Adrenal gland (tissue), 12 donors: ENCODE measurements around the gene GPC1. TPM values are rescaled to one million over a fixed set of nuclear protein-coding genes. Genes with fewer than 3 reads are reported as not detected.

ENCODE experiments used
- DNase-seq, 7 donors: peaks; one replicate each; pipeline ENCODE4 v3.0.0-alpha.2; 2019 to 2020
- H3K27ac ChIP-seq, 5 donors: fragments of 200-600 bp; sonication (generic) in 4 of 5; 1 replicate in 3 of 5; 2 replicates in 2 of 5; pipeline versions ENCODE4 v1.5.1 to v1.8.0; 2016 to 2020; ENCODE audit warnings: mild to moderate bottlenecking in 1 of 5
- H3K27me3 ChIP-seq: fragments of 200-600 bp; 2 replicates; pipeline ENCODE4 v1.8.0; 2021
- H3K36me3 ChIP-seq, 2 donors: fragments of 200-600 bp; replicated peaks in 1 of 2; 1 replicate in 1 of 2; 2 replicates in 1 of 2; pipeline versions ENCODE4 v1.5.1 to v1.8.0; 2018 to 2022
- H3K4me1 ChIP-seq, 2 donors: fragments of 200-600 bp; replicated peaks in 1 of 2; 1 replicate in 1 of 2; 2 replicates in 1 of 2; pipeline versions ENCODE4 v1.5.1 to v1.8.0; 2018 to 2021
- H3K4me3 ChIP-seq, 4 donors: fragments of 200-600 bp; sonication (generic) in 3 of 4; one replicate each; pipeline ENCODE4 v1.5.1; 2016 to 2018
- H3K9me3 ChIP-seq, 3 donors: fragments of 200-600 bp; sonication (generic) in 1 of 3; replicated peaks in 1 of 3; 1 replicate in 2 of 3; 2 replicates in 1 of 3; pipeline versions ENCODE4 v1.5.1 to v1.8.0; 2016 to 2021
- POLR2A ChIP-seq, 2 donors: fragments of 450-650 bp; IDR thresholded peaks; one replicate each; pipeline ENCODE4 v1.6.1; 2017; ENCODE audit warnings: antibody characterized with exemption in 2 of 2, mild to moderate bottlenecking in 2 of 2, moderate library complexity in 1 of 2
- WGBS, 4 donors: extraction: QIAGEN DNeasy Blood & Tissue Kit in 2 of 4; methylation state at CpG; one replicate each; pipeline versions ENCODE4 v1.1.5 to v1.1.7; 2013 to 2017; 5-methylcytosine and 5-hydroxymethylcytosine counted together
- intact Hi-C, 2 donors: fragments of 100-400 bp; cut with DNase I; formaldehyde crosslinking; loops; one replicate each; pipeline versions ENCODE4 v1.14.1 to v1.15.0; 2022 to 2023
- polyA plus RNA-seq, 3 donors: library from polyadenylated mRNA; stranded (reverse); fragments of 200-250 nt in 2 of 3; fragments of 350-450 nt in 1 of 3; fragmentation: Illumina TruSeq in 1 of 3; extraction: RNeasy Lipid Tissue Mini Kit (QIAGEN cat#74804) in 1 of 3; gene quantifications; one replicate each; pipeline ENCODE4 v1.2.3, GENCODE V29; 2013 to 2014
- total RNA-seq, 9 donors: library from RNA; depleted of rRNA in 4 of 9; stranded (reverse); fragments of >200 nt in 4 of 9; fragments of 120-200 nt in 1 of 9; fragmentation: NEBNext Ultra II Directional in 1 of 9; extraction: Animal tissue kit (Norgen Biotek cat#: 25700) in 1 of 9; gene quantifications; one replicate each; pipeline versions ENCODE4 v1.1.0 to v1.2.4, GENCODE V29; 2013 to 2023
- TF ChIP-seq, protein P1 (sequence below), 6 experiments: fragments of 450-650 bp in 4 of 6; fragments of 200-600 bp in 2 of 6; sonication (generic) in 1 of 6; IDR thresholded peaks; 1 replicate in 5 of 6; 2 replicates in 1 of 6; pipeline versions ENCODE4 v1.5.1 to v1.8.0; 2016 to 2021; ENCODE audit warnings: antibody characterized with exemption in 6 of 6, mild to moderate bottlenecking in 2 of 6, moderate library complexity in 1 of 6
- donor health status: healthy with polysubstance abuse.
- donor health status: Bipolar disorder and iron deficiency.
- donor health status: DM: yes; HTN: yes; CAD: no.
- donor health status: DM: no; HTN: no; CAD: no.
- donor health status: DM: no; HTN: no; CAD: no.
- donor health status: DM: yes; HTN: yes; CAD: no.

The GPC1 gene
- total and polyA plus RNA-seq, 12 donors: 11.8 to 202 (median 132) TPM

DNA sequence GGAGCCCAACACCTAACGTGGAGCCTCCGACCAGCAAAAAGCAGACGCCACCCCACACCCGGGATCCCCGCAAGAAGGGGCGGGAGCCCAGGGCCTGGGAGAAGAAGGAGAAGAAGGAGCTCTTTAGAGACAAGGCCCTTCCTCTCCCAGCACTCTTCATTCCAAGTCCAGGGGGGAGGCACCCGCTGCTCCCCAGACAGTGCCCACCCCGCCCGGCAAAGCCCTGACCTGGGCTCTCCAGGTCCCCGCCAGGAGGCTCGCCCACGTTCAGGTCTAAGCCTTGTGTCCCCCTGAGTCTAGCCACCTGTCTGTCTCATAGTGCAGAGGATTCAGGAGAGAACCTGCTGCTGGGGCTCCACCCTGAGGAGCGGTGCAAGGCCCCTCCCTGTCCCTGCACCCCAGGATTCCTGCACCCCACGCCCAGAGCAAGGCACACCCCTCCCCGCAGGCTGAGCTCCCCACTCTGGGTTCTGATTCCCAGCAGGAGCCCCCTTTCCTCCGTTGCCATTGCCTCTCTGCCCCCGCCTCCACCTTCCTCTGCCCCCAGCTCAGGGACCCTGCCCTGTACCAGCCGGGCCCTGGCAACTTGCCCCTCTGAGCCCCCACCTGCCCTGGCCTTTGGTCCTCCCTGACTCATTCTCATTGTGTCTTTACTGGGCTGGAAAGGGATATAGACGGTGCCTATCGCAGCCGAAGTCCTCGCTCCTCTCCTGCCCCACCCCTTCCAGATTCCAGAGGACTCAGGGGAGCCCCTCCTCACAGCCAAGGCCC is 33.5 kb upstream of the GPC1 start:
- WGBS, 4 donors: 75 to 84% (median 80%) methylated on average over 14 to 22 of the region's 22 CpGs
- peak in 2 of 7 donors; percentile 18 to 37 for DNase-seq
- intact Hi-C loops: no loop called here
- no peak for TF ChIP-seq POLR2A (IDR thresholded peaks at IDR 0.05)
- TF ChIP-seq, protein P1, sequence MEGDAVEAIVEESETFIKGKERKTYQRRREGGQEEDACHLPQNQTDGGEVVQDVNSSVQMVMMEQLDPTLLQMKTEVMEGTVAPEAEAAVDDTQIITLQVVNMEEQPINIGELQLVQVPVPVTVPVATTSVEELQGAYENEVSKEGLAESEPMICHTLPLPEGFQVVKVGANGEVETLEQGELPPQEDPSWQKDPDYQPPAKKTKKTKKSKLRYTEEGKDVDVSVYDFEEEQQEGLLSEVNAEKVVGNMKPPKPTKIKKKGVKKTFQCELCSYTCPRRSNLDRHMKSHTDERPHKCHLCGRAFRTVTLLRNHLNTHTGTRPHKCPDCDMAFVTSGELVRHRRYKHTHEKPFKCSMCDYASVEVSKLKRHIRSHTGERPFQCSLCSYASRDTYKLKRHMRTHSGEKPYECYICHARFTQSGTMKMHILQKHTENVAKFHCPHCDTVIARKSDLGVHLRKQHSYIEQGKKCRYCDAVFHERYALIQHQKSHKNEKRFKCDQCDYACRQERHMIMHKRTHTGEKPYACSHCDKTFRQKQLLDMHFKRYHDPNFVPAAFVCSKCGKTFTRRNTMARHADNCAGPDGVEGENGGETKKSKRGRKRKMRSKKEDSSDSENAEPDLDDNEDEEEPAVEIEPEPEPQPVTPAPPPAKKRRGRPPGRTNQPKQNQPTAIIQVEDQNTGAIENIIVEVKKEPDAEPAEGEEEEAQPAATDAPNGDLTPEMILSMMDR (IDR thresholded peaks at IDR 0.05): no peak
- H3K9me3 ChIP-seq: no peaks in the 10 kb centered on the region
- H3K27ac ChIP-seq: no peak overlapping the region
- no peak overlapping the region for H3K4me3 ChIP-seq
- no peaks in the 10 kb centered on the region for H3K4me1 ChIP-seq
- no peaks in the 10 kb centered on the region for H3K27me3 ChIP-seq
- H3K36me3 ChIP-seq: no peaks in the 10 kb centered on the region

DNA sequence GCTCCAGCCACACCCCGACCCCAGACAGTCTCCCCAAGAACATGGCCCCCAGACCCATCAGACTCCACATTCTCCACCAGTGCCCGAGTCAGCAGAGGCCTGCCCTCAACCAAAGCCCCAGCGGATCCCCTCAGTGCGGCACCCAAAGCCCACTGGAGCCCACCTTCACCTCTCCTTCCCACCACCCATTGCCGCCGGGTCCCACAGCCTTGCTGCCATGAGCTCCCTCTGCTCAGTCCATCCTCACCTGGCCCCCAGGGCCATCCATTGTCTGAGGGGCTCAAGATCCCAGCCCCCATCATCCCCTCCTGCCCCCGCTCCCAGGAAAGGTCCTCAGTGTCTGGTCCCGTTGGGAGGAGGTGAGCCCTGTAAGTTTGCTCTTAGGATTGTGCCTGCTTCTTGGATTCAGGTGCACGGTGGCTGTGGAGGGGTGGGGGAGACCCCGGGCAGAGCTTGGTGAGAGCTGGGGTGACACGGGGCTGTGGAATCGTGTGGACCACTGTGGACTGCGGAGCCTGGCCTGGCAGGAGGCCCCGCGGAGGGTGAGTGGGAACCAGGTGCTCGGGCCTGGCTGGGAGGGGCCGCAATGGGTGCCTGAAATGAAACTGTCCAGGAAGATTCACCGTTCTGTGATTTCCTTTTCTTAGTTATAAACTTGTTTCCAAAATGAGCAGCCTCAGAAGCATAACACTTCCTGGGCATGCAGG is 32.7 kb upstream of the GPC1 start:
- peak in 3 of 7 donors; percentile 8 to 21 (median 9) for DNase-seq
- TF ChIP-seq, protein P1 (IDR thresholded peaks at IDR 0.05): no peak
- TF ChIP-seq POLR2A (IDR thresholded peaks at IDR 0.05): no peak

DNA sequence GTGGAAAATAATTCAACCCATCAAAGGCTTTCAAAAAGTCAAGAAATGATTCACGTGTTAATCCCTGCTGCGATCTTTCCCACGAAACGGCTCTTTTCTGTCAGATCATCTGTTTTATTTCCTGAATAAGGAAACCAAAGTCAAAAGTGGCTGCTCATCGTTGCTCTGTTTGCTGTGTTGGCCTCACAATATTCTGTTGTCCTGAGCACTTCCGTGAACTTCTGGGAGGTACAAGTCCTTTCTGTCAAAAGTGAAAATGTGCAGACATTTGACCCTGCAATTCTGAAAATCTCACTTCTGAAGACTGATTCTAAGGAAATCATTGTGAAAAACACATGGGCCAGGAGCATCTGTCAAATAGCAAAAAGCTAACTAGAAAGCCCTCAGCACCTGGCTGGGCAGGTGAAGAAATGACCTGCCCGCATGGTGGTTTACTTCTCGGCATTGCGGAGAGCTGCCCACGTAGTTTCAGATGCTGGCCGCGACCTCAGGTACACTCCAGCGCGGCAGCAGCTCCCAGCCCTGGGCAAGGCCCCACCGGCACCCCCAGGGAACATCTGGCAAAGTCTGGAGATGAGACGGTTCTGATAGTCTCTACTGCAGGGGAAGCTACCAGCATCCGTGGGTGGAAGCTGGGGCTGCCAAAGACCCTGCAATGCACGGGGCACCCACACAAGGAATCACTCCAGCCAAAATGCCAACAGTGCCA is 31.9 kb upstream of the GPC1 start:
- no peak for TF ChIP-seq POLR2A (IDR thresholded peaks at IDR 0.05)
- TF ChIP-seq, protein P1 (IDR thresholded peaks at IDR 0.05): no peak
- intact Hi-C loops: no loop called here
- DNase-seq: peak in 1 of 7 donors; percentile 20
- Histone ChIP-seq H3K4me3 (no peak overlapping the region), H3K4me1 (no peaks in the 10 kb centered on the region), H3K27me3 (no peaks in the 10 kb centered on the region), H3K36me3 (no peaks in the 10 kb centered on the region), H3K27ac (no peak overlapping the region), H3K9me3 (no peaks in the 10 kb centered on the region)
- WGBS, 4 donors: 76 to 87% (median 82%) methylated on average over 17 to 18 of the region's 18 CpGs

More for the DNA sequence above, 32.7 kb upstream of the GPC1 start:
- Histone ChIP-seq H3K9me3 (no peaks in the 10 kb centered on the region), H3K27ac (no peak overlapping the region), H3K27me3 (no peaks in the 10 kb centered on the region), H3K4me1 (no peaks in the 10 kb centered on the region), H3K36me3 (no peaks in the 10 kb centered on the region), H3K4me3 (no peak overlapping the region)
- intact Hi-C loops: no loop called here
- WGBS, 4 donors: 84 to 90% (median 86%) methylated on average over 14 to 18 of the region's 18 CpGs
